Measurements from ENCODE around the gene CFAP20DC.

The CFAP20DC gene

DNA sequence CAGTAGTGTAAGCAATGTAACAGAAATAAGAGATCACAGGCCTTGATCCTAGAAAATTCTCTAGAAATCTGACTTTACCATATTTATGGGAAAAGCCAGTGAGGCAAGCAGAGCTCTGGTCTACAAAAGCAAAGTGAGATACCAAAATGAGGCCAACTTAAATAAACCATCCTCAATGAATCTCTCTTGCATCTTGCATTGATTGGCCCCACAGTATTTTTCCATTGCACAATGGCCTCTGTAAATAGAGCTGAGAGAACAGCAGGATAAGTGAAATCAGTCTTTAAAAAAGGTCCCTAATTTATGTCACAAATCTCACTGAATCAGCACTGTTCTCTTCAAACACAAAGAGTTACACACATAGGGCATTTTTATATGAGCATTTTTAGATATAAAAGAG, 8.9 kb downstream of the CFAP20DC start:
- H3K4me1 ChIP-seq (ENCODE audit: control extremely low read depth in 1 of 4, control insufficient read depth in 4 of 4, insufficient read depth in 4 of 4, low read length in 3 of 4): no peaks in the 10 kb centered on the region
- DNase-seq: no peak
- H3K27ac ChIP-seq (ENCODE audit: insufficient read depth in 1 of 2, low read depth in 1 of 2, low read length in 2 of 2, poor library complexity in 1 of 2, severe bottlenecking in 2 of 2): no peak overlapping the region
- POLR2A ChIA-PET: no interaction called here
- H3K36me3 ChIP-seq (ENCODE audit: control insufficient read depth in 4 of 4, insufficient read depth in 4 of 4, low read length in 3 of 4): no peaks in the 10 kb centered on the region
- no peaks in the 10 kb centered on the region for H3K27me3 ChIP-seq (replicated peaks in 2 of 5; ENCODE audit: control insufficient read depth in 4 of 5, insufficient read depth in 5 of 5, low read length in 4 of 5)
- CTCF ChIA-PET: interaction anchor here (1.4 kb wide), 1 partner anchor 14 kb away, joined by 3 read pairs; no protein-coding TSS in a partner anchor
- H3K9me3 ChIP-seq (ENCODE audit: control extremely low read depth in 1 of 5, control insufficient read depth in 4 of 5, insufficient read depth in 2 of 5, low read depth in 1 of 5, low read length in 4 of 5): no peaks in the 10 kb centered on the region
- no peak overlapping the region for H3K4me3 ChIP-seq (ENCODE audit: control insufficient read depth in 1 of 7, extremely low read depth in 1 of 7, insufficient read depth in 4 of 7, low read depth in 2 of 7, low read length in 6 of 7)

DNA sequence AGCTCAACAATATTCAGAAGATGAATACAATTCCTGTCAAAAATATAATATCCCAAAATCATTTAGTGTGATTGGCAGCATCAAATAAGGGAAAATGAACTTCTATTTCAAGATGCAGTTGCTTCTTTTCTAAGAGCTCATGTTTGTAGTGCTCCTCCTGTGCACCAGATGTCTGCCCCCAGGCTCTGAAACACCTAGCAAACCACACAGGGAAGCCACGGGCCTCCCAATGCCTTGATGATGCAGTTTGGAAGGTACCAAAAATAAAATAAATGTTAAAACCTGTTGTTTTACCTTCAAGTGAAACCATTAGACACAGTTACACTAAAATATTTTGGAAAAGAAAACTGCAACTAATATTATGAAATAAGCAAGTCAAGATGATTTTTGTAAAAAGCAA, 22.2 kb downstream of the CFAP20DC start:
- ChIA-PET POLR2A (no interaction called here), CTCF (interaction anchor here (1.4 to 1.5 kb wide), 2 partner anchors 13 to 25 kb away, joined by 3 read pairs; no protein-coding TSS in a partner anchor)
- Histone ChIP-seq H3K27me3 (replicated peaks in 2 of 5; ENCODE audit: control insufficient read depth in 4 of 5, insufficient read depth in 5 of 5, low read length in 4 of 5) (no peaks in the 10 kb centered on the region), H3K4me1 (ENCODE audit: control extremely low read depth in 1 of 4, control insufficient read depth in 4 of 4, insufficient read depth in 4 of 4, low read length in 3 of 4) (no peaks in the 10 kb centered on the region), H3K9me3 (ENCODE audit: control extremely low read depth in 1 of 5, control insufficient read depth in 4 of 5, insufficient read depth in 2 of 5, low read depth in 1 of 5, low read length in 4 of 5) (no peaks in the 10 kb centered on the region), H3K4me3 (ENCODE audit: control insufficient read depth in 1 of 7, extremely low read depth in 1 of 7, insufficient read depth in 4 of 7, low read depth in 2 of 7, low read length in 6 of 7) (no peak overlapping the region), H3K36me3 (ENCODE audit: control insufficient read depth in 4 of 4, insufficient read depth in 4 of 4, low read length in 3 of 4) (no peaks in the 10 kb centered on the region), H3K27ac (ENCODE audit: insufficient read depth in 1 of 2, low read depth in 1 of 2, low read length in 2 of 2, poor library complexity in 1 of 2, severe bottlenecking in 2 of 2) (no peak overlapping the region)
- WGBS (ENCODE audit: insufficient coverage): no CpG with 5 or more reads among the region's 1 CpG
- DNase-seq: no peak

DNA sequence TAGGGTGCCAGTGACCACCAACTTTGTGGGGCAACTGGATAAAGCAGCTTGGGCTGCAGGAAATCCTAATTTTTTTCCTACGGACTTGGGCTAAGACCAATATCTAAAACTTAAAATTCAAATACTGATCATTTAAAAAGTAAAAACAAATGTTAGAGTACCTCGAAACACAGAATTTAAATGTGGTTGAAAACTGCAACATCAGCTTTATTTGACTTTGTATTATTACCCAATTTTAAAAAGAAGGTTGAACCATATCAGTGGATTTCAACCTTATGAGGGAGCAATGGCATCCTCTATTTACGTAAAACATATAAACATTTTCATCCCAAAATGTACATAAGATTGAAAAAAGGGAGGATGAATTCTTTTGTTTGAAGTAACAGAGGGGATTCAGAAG, 26.2 kb downstream of the CFAP20DC start:
- CTCF ChIA-PET: no interaction called here
- no CpG with 5 or more reads among the region's 3 CpGs for WGBS (ENCODE audit: insufficient coverage)
- POLR2A ChIA-PET: no interaction called here
- Histone ChIP-seq H3K4me3 (ENCODE audit: control insufficient read depth in 1 of 7, extremely low read depth in 1 of 7, insufficient read depth in 4 of 7, low read depth in 2 of 7, low read length in 6 of 7) (no peak overlapping the region), H3K27me3 (replicated peaks in 2 of 5; ENCODE audit: control insufficient read depth in 4 of 5, insufficient read depth in 5 of 5, low read length in 4 of 5) (no peaks in the 10 kb centered on the region), H3K9me3 (ENCODE audit: control extremely low read depth in 1 of 5, control insufficient read depth in 4 of 5, insufficient read depth in 2 of 5, low read depth in 1 of 5, low read length in 4 of 5) (no peaks in the 10 kb centered on the region), H3K4me1 (ENCODE audit: control extremely low read depth in 1 of 4, control insufficient read depth in 4 of 4, insufficient read depth in 4 of 4, low read length in 3 of 4) (no peaks in the 10 kb centered on the region), H3K27ac (ENCODE audit: insufficient read depth in 1 of 2, low read depth in 1 of 2, low read length in 2 of 2, poor library complexity in 1 of 2, severe bottlenecking in 2 of 2) (no peak overlapping the region), H3K36me3 (ENCODE audit: control insufficient read depth in 4 of 4, insufficient read depth in 4 of 4, low read length in 3 of 4) (no peaks in the 10 kb centered on the region)
- no peak for DNase-seq

DNA sequence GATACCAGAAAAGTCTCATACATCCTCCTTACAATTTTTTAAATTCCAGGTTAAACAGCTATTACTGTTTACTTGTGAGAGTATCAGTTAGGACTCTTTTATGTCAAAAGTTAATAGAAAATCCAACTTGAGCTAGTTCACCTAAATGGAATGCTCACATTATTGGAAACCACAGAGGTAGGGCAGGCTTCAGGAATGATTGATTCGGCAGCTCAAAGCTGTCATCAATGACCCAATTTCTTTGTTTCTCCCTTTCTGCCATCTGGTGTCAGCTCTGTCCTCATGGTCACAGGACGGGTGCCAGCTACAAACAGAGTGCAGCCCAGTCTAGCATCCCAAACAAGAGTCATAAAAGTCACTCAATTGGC, 32.2 kb downstream of the CFAP20DC start:
- no peaks in the 10 kb centered on the region for H3K27me3 ChIP-seq (replicated peaks in 2 of 5; ENCODE audit: control insufficient read depth in 4 of 5, insufficient read depth in 5 of 5, low read length in 4 of 5)
- no peak overlapping the region for H3K27ac ChIP-seq (ENCODE audit: insufficient read depth in 1 of 2, low read depth in 1 of 2, low read length in 2 of 2, poor library complexity in 1 of 2, severe bottlenecking in 2 of 2)
- ChIA-PET POLR2A (no interaction called here), CTCF (interaction anchor here (0.8 to 0.9 kb wide), 2 partner anchors 24 to 30 kb away, joined by 3 read pairs; no protein-coding TSS in a partner anchor)
- H3K36me3 ChIP-seq (ENCODE audit: control insufficient read depth in 4 of 4, insufficient read depth in 4 of 4, low read length in 3 of 4): no peaks in the 10 kb centered on the region
- no peaks in the 10 kb centered on the region for H3K9me3 ChIP-seq (ENCODE audit: control extremely low read depth in 1 of 5, control insufficient read depth in 4 of 5, insufficient read depth in 2 of 5, low read depth in 1 of 5, low read length in 4 of 5)
- DNase-seq: no peak
- no peak overlapping the region for H3K4me3 ChIP-seq (ENCODE audit: control insufficient read depth in 1 of 7, extremely low read depth in 1 of 7, insufficient read depth in 4 of 7, low read depth in 2 of 7, low read length in 6 of 7)
- WGBS (ENCODE audit: insufficient coverage): 90% methylated on average over 2 of the region's 2 CpGs
- H3K4me1 ChIP-seq (ENCODE audit: control extremely low read depth in 1 of 4, control insufficient read depth in 4 of 4, insufficient read depth in 4 of 4, low read length in 3 of 4): no peaks in the 10 kb centered on the region

DNA sequence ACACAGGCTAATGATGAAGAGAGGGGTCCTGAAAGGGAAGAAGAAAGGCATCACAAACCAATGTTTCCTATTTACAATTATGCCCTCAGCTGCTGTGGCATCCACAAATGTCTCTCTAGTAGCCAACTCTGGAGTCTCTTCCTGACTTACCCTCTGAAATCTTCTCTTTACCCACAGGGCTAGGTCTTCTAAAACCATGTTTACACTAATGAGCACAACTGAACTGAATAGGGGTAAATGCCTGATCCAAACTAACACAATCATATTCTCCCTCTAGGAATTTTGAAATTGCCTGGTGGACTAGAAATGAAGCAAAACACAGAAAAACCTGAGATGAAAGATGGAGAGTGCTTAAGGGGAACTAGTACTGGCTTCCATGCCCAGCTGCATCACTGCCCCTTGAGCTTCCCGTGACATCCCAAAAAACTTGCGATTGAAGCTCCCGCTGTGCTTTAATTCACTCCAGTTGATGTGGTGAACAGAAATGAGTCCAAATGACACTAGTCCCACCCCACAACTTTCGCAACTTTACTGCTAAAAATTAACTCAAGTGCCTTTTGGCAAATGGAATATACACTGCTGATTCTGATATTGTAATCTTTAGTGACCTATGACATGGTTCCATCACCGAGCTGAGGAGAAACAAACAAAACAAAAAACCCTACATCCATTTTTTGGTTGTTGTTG, 32.8 kb downstream of the CFAP20DC start:
- Histone ChIP-seq H3K27me3 (replicated peaks in 2 of 5; ENCODE audit: control insufficient read depth in 4 of 5, insufficient read depth in 5 of 5, low read length in 4 of 5) (no peaks in the 10 kb centered on the region), H3K27ac (ENCODE audit: insufficient read depth in 1 of 2, low read depth in 1 of 2, low read length in 2 of 2, poor library complexity in 1 of 2, severe bottlenecking in 2 of 2) (no peak overlapping the region), H3K4me3 (ENCODE audit: control insufficient read depth in 1 of 7, extremely low read depth in 1 of 7, insufficient read depth in 4 of 7, low read depth in 2 of 7, low read length in 6 of 7) (no peak overlapping the region), H3K4me1 (ENCODE audit: control extremely low read depth in 1 of 4, control insufficient read depth in 4 of 4, insufficient read depth in 4 of 4, low read length in 3 of 4) (no peaks in the 10 kb centered on the region), H3K9me3 (ENCODE audit: control extremely low read depth in 1 of 5, control insufficient read depth in 4 of 5, insufficient read depth in 2 of 5, low read depth in 1 of 5, low read length in 4 of 5) (no peaks in the 10 kb centered on the region), H3K36me3 (ENCODE audit: control insufficient read depth in 4 of 4, insufficient read depth in 4 of 4, low read length in 3 of 4) (no peaks in the 10 kb centered on the region)
- ChIA-PET POLR2A (no interaction called here), CTCF (interaction anchor here (0.8 to 0.9 kb wide), 2 partner anchors 25 to 30 kb away, joined by 3 read pairs; no protein-coding TSS in a partner anchor)
- 100% methylated on average over 1 of the region's 5 CpGs for WGBS (ENCODE audit: insufficient coverage)
- no peak for DNase-seq

DNA sequence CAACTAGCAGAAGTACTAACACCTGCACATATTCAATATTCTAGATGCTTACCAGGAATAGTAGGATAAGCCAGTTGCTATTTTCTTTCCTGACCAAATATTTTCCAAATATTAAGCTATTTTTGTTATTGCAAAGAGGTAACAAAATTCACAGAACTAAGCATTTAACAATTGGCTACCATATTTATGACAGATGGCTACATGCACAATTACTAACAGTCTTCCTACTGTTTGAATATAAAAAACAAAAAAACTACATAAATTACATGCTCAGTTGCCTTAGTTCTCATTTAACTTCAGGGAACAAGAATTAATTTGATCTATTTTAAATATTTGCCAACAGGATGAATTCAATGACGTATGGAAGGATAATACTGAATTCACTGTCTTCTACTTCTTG, 36.2 kb downstream of the CFAP20DC start:
- DNase-seq: no peak
- ChIA-PET POLR2A (no interaction called here), CTCF (no interaction called here)
- Histone ChIP-seq H3K27me3 (replicated peaks in 2 of 5; ENCODE audit: control insufficient read depth in 4 of 5, insufficient read depth in 5 of 5, low read length in 4 of 5) (no peaks in the 10 kb centered on the region), H3K9me3 (ENCODE audit: control extremely low read depth in 1 of 5, control insufficient read depth in 4 of 5, insufficient read depth in 2 of 5, low read depth in 1 of 5, low read length in 4 of 5) (no peaks in the 10 kb centered on the region), H3K4me3 (ENCODE audit: control insufficient read depth in 1 of 7, extremely low read depth in 1 of 7, insufficient read depth in 4 of 7, low read depth in 2 of 7, low read length in 6 of 7) (no peak overlapping the region), H3K27ac (ENCODE audit: insufficient read depth in 1 of 2, low read depth in 1 of 2, low read length in 2 of 2, poor library complexity in 1 of 2, severe bottlenecking in 2 of 2) (no peak overlapping the region), H3K36me3 (ENCODE audit: control insufficient read depth in 4 of 4, insufficient read depth in 4 of 4, low read length in 3 of 4) (no peaks in the 10 kb centered on the region), H3K4me1 (ENCODE audit: control extremely low read depth in 1 of 4, control insufficient read depth in 4 of 4, insufficient read depth in 4 of 4, low read length in 3 of 4) (no peaks in the 10 kb centered on the region)
- WGBS (ENCODE audit: insufficient coverage): no CpG with 5 or more reads among the region's 1 CpG

DNA sequence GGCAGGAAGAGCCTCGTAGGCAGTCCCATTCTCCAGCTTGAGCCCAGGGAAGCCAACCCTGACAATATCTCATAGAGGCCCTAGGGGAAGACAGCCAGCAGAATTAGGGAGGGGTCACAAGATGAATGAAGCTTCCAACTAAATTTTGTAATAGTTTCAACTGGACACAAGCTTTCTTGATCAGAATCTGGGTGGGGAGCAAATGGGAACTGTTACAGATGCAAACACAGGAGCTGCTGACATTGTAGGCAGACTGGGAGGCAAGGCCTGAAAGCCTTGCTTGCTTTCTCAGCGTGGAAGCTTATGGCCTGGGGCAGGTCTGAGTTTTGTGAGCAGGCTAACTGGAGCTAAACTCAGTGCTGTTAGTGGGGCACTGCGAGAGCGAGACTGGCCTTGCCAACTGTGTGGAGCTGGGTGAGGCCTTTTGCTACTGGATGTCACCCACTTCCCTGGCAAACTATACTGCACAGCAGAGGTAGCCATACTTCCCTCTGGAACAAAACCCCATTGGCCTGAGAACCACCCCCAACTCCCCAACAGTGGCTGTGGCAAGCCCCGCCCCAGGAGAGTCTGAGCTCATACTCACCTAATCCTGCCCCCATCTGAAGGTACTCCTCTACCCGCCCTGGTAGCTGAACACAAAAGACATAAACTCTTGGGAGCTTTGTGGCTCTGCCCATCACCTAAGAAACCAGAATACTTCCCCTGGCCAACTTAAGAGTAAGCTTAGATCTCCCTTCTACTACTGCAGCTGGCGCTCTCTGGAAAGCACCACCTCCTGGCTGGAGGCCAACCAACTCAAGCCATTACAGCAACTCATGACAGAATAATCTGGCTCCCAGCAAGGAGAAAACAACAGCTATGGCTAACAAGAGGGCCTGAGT, 42.9 kb downstream of the CFAP20DC start:
- H3K27me3 ChIP-seq (replicated peaks in 2 of 5; ENCODE audit: control insufficient read depth in 4 of 5, insufficient read depth in 5 of 5, low read length in 4 of 5): no peaks in the 10 kb centered on the region
- no peaks in the 10 kb centered on the region for H3K9me3 ChIP-seq (ENCODE audit: control extremely low read depth in 1 of 5, control insufficient read depth in 4 of 5, insufficient read depth in 2 of 5, low read depth in 1 of 5, low read length in 4 of 5)
- no peak overlapping the region for H3K27ac ChIP-seq (ENCODE audit: insufficient read depth in 1 of 2, low read depth in 1 of 2, low read length in 2 of 2, poor library complexity in 1 of 2, severe bottlenecking in 2 of 2)
- ChIA-PET POLR2A (no interaction called here), CTCF (interaction anchor here (1.9 to 2.0 kb wide), 2 partner anchors 8 to 13 kb away, joined by 5 to 7 read pairs; no protein-coding TSS in a partner anchor)
- H3K4me3 ChIP-seq (ENCODE audit: control insufficient read depth in 1 of 7, extremely low read depth in 1 of 7, insufficient read depth in 4 of 7, low read depth in 2 of 7, low read length in 6 of 7): no peak overlapping the region
- 85% methylated on average over 4 of the region's 7 CpGs for WGBS (ENCODE audit: insufficient coverage)
- DNase-seq: peak in 2 of 3 donors; percentile 55 to 67
- H3K36me3 ChIP-seq (ENCODE audit: control insufficient read depth in 4 of 4, insufficient read depth in 4 of 4, low read length in 3 of 4): no peaks in the 10 kb centered on the region
- H3K4me1 ChIP-seq (ENCODE audit: control extremely low read depth in 1 of 4, control insufficient read depth in 4 of 4, insufficient read depth in 4 of 4, low read length in 3 of 4): peaks cover 0 to 3% (median 2%) of the 10 kb centered on the region in 4 experiments

All from common myeloid progenitor, CD34-positive (primary cell).